C4-2B (cell line): Measurements from ENCODE around the gene EMILIN3.

Experiments
- H3K27ac ChIP-seq: fragments of 450-650 bp; 2 replicates; pipeline ENCODE4 v1.5.1; 2017
- ZFX ChIP-seq: fragments of 450-650 bp; IDR thresholded peaks from 2 replicates; pipeline ENCODE4 v1.6.1; 2017
- TF ChIP-seq, protein P1 (sequence below): fragments of 450-650 bp; conservative IDR thresholded peaks from 2 replicates; pipeline ENCODE4 v1.5.1; 2017; ENCODE audit warnings: mild to moderate bottlenecking

EMILIN3 gene

GRCh38 chr20:41362748-41363140 is 3.9 kb downstream of the EMILIN3 start:
- no peak overlapping the region for H3K27ac ChIP-seq
- TF ChIP-seq, protein P1, sequence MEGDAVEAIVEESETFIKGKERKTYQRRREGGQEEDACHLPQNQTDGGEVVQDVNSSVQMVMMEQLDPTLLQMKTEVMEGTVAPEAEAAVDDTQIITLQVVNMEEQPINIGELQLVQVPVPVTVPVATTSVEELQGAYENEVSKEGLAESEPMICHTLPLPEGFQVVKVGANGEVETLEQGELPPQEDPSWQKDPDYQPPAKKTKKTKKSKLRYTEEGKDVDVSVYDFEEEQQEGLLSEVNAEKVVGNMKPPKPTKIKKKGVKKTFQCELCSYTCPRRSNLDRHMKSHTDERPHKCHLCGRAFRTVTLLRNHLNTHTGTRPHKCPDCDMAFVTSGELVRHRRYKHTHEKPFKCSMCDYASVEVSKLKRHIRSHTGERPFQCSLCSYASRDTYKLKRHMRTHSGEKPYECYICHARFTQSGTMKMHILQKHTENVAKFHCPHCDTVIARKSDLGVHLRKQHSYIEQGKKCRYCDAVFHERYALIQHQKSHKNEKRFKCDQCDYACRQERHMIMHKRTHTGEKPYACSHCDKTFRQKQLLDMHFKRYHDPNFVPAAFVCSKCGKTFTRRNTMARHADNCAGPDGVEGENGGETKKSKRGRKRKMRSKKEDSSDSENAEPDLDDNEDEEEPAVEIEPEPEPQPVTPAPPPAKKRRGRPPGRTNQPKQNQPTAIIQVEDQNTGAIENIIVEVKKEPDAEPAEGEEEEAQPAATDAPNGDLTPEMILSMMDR: no peak
- TF ChIP-seq ZFX: no peak

- no peak overlapping the region for H3K27ac ChIP-seq
- no peak for TF ChIP-seq ZFX
- TF ChIP-seq, protein P1: no peak
These were observed 4.6 kb downstream of the EMILIN3 start for GRCh38 chr20:41361757-41362747.

DNA sequence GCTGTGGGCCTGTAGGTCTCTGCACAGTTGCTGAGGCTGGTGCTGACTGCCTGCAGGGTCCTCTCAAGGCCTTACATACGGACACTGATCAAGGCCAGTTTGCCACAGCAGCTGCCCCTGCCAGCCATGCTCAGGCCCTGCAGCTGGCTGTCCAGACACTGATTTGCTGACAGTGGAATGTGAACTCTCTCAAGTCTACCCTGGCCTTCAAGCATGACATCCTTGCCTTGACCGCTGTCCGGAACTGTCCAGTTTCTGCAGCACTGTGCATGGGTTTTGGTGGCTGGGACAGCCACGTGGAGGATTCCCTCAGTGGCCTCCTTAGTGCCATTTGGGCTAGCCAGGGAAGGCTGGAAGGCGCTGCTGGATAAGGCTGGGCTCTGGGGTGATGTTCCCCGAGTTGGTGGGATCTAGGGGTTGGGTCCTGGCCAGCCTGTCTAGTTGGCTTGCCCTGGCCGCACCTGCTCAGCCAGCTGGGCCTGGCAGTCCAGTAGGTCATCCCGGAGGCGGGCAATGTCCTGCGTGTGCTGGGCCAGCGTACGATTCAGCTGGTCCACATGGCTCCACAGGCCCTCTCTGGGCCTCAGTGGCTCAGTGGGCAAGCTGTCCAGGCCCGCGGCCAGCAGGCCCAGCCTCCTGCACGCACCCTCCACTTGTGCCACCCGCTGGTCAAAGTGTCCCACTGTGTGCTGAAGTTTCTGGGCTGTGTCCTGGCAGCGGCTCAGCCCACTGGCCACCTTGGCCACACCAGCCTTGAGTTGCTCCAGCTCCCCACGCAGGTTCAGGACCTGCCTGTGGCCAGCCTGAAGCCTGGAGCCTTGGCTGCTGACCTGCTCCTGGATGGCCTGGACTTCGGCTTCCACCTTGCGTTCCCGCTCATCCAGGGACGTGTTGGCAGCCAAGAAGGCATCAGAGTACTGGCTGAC is 5.5 kb downstream of the EMILIN3 start:
- TF ChIP-seq, protein P1: no peak
- TF ChIP-seq ZFX: no peak
- no peak overlapping the region for H3K27ac ChIP-seq

DNA sequence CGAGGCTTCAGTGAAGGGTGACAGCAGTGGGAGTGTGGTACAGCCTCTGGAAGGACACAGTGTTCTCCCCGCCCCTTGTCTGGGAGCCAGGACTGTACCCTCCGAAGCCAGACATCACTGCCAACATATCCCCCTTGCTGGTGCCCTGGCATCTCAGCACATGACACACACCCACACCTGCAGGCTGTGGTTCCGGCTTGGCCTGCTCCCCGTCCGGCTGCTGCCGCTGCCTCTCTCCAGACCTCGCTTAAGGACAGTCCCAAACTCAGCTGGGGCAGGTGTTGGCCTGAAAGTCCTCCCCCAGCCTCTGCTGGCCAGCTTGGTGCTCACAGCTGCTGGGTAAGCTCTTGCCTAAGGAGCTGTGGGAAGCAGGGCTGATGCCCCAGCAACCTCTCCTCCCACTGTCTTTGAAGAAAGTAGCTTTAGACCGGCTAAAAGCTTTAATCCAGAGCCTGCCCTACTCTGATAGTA is 7.0 kb downstream of the EMILIN3 start:
- no peak overlapping the region for H3K27ac ChIP-seq
- TF ChIP-seq, protein P1: no peak
- TF ChIP-seq ZFX: no peak

DNA sequence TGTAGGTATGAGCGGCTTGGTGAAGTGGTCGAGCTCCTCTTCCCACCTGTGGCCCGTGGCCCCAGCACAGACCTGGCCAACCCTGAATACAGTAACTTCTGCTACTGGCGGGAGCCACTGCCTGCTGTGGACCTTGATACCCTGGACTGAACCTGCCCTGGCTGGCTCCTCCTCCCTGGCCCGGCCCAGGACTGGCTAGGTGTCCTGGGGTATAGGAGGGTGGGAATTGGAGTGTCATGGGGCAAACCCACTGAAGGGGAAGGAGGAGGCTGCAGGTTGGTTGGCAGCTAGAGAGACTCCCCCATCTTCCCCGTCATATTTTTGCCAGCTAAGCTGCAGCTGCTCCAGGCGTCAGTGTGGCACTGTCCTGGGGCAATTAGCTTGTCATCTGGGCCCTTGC is 7.9 kb downstream of the EMILIN3 start:
- H3K27ac ChIP-seq: no peak overlapping the region
- TF ChIP-seq, protein P1: no peak
- no peak for TF ChIP-seq ZFX

DNA sequence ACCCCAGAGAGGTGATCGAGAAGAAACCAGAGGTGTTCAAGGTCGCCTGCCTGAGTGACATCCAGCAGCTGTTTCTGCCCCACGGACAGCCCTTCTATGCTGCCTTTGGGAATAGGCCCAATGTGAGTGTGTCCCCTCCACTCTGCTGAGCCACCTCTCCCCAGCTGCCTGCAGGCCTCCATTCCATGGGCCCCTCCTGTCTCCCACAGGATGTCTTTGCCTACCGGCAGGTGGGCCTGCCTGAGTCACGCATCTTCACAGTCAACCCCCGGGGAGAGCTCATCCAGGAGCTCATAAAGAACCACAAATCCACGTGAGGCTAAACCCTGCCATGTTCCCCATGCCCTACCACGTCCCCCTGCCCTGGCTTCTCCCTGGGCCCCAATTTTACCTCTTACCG is 8.4 kb downstream of the EMILIN3 start:
- no peak for TF ChIP-seq ZFX
- TF ChIP-seq, protein P1: no peak
- no peak overlapping the region for H3K27ac ChIP-seq
